Mesenteric fat pad (tissue), 1 donor: Measurements from ENCODE around the gene ETNK1. TPM values are rescaled to one million over a fixed set of nuclear protein-coding genes. Genes with fewer than 3 reads are reported as not detected.

ENCODE experiments used
- total RNA-seq: library from RNA; stranded (reverse); fragmentation: NEBNext Ultra II Directional; extraction: Animal tissue kit (Norgen Biotek cat#: 25700); gene quantifications from one replicate; pipeline ENCODE4 v1.2.1, GENCODE V29; 2021
- donor health status: DM: yes; HTN: yes; CAD: no.

The ETNK1 gene
- total RNA-seq, 1 donor from 2014 or later: 52.6 TPM

Other genes with a start within 250 kb of the ETNK1 start
- 28.3 TPM for gene C2CD5, start 80.6 kb upstream of the ETNK1 start, total RNA-seq